ENCODE data around the gene RAPGEF4. TPM values are rescaled to one million over a fixed set of nuclear protein-coding genes. Genes with fewer than 3 reads are reported as not detected.
A peak's percentile ranks its signal among the peaks of the same experiment; 100 is the strongest.

Gene RAPGEF4
- total RNA-seq, 2 donors from 2014 or later: 1.4 to 2.2 TPM

GRCh38 chr2:173050684-173051083 lies 315.0 kb downstream of the RAPGEF4 start:
- Mint-ChIP-seq H3K27me3 (peaks cover 17% of the 10 kb centered on the region), H3K4me1 (peaks cover 11% of the 10 kb centered on the region), H3K4me3 (no peak overlapping the region), H3K36me3 (ENCODE audit: low read depth) (no peaks in the 10 kb centered on the region), H3K9me3 (no peaks in the 10 kb centered on the region), H3K27ac (no peak overlapping the region)
- no peak for ATAC-seq (replicated peaks)

DNA sequence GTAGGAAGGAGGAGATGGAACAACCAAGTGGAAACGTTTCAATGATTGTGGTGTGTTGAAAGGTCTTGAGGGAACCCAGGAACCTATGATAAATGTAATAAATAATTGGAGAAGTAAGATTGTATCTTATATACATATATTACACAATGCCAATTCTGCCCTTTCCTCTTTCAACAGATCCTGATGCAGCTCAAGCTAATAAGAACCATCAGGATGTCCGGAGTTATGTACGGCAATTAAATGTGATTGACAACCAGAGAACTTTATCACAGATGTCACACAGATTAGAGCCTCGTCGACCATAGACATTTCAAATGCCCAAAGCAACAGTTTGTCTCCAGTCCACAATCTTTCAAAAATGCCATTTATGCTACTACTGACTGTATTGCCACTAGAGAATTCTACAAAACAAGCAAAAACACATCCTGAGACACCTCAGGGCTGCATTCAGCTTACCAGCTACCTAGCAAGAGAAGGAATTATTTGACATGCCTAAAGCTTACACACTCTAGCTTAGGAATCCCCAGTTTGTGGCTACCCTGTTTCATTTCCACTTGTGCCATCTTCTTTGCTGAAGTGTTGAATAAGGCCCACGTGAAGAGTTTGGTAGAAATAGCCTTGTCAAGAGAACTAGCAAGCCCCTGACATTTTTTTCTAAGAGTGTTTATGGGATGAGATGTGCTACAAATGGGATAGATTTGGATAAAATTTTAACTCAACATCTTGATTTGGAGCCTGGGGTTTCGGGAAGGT lies 316.0 kb downstream of the RAPGEF4 start:
- H3K36me3 Mint-ChIP-seq (ENCODE audit: low read depth): no peaks in the 10 kb centered on the region
- no peaks in the 10 kb centered on the region for H3K9me3 Mint-ChIP-seq
- ATAC-seq (replicated peaks): no peak
- H3K4me1 Mint-ChIP-seq: peaks cover 11% of the 10 kb centered on the region
- H3K27ac Mint-ChIP-seq: no peak overlapping the region
- H3K27me3 Mint-ChIP-seq: peaks cover 13% of the 10 kb centered on the region
- no peak overlapping the region for H3K4me3 Mint-ChIP-seq

- ATAC-seq (replicated peaks): no peak
- Mint-ChIP-seq H3K4me3 (no peak overlapping the region), H3K9me3 (no peaks in the 10 kb centered on the region), H3K27me3 (peaks cover 15% of the 10 kb centered on the region), H3K36me3 (ENCODE audit: low read depth) (no peaks in the 10 kb centered on the region), H3K27ac (no peak overlapping the region), H3K4me1 (peaks cover 11% of the 10 kb centered on the region)
Measured at GRCh38 chr2:173053043-173053699, 317.5 kb downstream of the RAPGEF4 start.

DNA sequence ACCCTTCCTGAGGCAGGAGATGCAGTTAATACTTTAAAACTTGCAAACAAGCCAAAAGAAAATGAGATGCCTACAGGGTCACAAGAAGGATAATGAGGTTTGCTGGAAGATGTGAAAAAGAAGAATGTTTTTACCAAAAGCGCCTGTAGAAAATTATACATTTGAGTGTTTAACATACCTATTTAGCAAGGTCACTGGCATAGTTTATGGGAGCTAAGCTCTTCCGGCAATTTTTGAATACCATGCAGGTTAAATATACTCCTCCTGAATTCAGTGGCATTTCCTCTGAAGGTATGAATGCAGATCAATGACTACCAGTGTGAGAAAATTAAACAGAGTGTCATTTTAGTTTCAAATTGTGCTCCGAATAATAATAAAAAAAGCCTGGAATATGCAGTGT lies 318.8 kb downstream of the RAPGEF4 start:
- Mint-ChIP-seq H3K27ac (no peak overlapping the region), H3K36me3 (ENCODE audit: low read depth) (no peaks in the 10 kb centered on the region), H3K27me3 (peaks cover 15% of the 10 kb centered on the region), H3K4me3 (no peak overlapping the region), H3K9me3 (no peaks in the 10 kb centered on the region), H3K4me1 (peaks cover under 1% of the 10 kb centered on the region)
- no peak for ATAC-seq (replicated peaks)

DNA sequence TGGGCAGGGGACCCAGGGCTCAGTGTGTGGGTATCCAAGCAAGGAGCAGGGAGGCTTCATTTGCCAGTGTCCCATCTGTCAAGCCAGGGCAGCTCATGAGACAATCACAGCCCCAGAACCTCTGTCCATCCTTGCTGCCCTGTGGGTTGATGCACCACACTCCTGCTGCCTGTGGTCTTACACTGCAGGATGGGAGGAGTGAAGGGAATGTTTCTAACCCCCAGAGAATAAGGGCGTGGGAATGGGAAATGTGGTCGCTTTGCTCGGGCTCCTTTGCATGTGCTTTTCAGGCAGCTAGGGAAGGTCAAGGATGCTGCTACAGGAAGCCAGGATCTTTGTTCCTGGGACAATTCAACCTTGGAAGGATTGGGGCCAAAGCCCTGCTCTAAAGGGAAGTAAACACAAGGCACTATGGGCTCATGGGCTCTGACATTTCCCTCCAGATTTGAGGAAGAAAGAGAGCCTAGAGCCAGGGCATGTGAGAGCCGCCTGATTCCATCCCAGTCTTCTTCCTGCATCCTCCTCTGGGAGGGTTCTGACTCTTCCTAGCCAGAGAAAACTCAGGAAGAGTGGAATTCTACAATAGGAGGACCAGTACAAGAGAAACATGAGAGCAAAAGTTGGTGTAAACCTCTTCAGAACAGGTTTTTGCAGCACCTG lies 321.2 kb downstream of the RAPGEF4 start:
- Mint-ChIP-seq H3K9me3 (no peaks in the 10 kb centered on the region), H3K4me3 (no peak overlapping the region), H3K36me3 (ENCODE audit: low read depth) (no peaks in the 10 kb centered on the region), H3K27me3 (peaks cover 12% of the 10 kb centered on the region), H3K27ac (no peak overlapping the region), H3K4me1 (no peaks in the 10 kb centered on the region)
- no peak for ATAC-seq (replicated peaks)

DNA sequence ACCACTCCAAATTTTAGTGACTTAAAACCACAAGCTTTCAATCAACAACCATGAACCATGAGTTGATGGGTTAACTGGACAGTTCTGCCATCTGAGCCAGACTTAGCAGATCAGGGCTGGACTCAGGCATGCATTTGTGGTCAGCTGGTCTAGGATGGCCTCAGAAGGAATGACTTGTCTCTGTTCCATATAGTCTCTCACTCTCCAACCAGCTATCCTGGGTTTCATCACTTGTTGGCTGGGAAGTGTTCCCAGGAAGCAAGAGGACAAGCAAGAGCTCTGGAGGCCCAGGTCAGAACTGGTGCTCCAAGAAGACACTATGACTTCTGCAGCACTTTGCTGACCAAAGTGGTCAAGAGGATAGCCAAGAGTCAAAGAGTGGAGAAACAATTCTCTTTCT lies 322.5 kb downstream of the RAPGEF4 start:
- Mint-ChIP-seq H3K4me3 (no peak overlapping the region), H3K4me1 (no peaks in the 10 kb centered on the region), H3K27me3 (peaks cover 9% of the 10 kb centered on the region), H3K27ac (no peak overlapping the region), H3K36me3 (ENCODE audit: low read depth) (no peaks in the 10 kb centered on the region), H3K9me3 (no peaks in the 10 kb centered on the region)
- ATAC-seq (replicated peaks): no peak

GRCh38 chr2:173058673-173059072 lies 323.0 kb downstream of the RAPGEF4 start:
- no peak for ATAC-seq (replicated peaks)
- Mint-ChIP-seq H3K9me3 (no peaks in the 10 kb centered on the region), H3K4me3 (no peak overlapping the region), H3K27ac (no peak overlapping the region), H3K4me1 (no peaks in the 10 kb centered on the region), H3K36me3 (ENCODE audit: low read depth) (no peaks in the 10 kb centered on the region), H3K27me3 (peaks cover 4% of the 10 kb centered on the region)

GRCh38 chr2:173059292-173059691 lies 323.6 kb downstream of the RAPGEF4 start:
- ATAC-seq (replicated peaks): no peak
- H3K36me3 Mint-ChIP-seq (ENCODE audit: low read depth): no peaks in the 10 kb centered on the region
- H3K27ac Mint-ChIP-seq: no peak overlapping the region
- no peaks in the 10 kb centered on the region for H3K9me3 Mint-ChIP-seq
- no peak overlapping the region for H3K4me3 Mint-ChIP-seq
- peaks cover 9% of the 10 kb centered on the region for H3K27me3 Mint-ChIP-seq
- H3K4me1 Mint-ChIP-seq: no peaks in the 10 kb centered on the region

DNA sequence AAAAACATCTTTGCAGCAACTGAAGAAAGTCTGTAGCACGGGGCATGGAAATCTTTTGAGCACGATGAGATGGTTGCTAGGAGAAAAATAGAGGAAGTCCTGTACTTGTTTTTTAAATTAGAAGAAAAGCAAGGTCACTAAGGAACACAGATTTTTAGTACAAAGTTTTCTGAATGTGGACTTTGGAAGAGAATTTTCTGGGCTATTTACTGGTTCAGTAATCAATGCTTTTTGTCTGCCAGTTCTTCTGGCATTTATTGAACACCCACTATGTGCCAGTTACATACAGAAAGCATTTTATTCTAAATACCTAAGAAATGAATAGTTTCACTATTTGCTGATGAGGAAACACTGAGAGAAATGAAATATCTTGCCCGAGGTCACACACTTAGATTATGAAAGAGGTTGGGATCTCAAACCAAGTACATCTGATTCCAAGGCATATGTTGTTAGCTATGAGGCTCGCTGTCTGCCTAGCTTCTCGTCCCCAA lies 324.4 kb downstream of the RAPGEF4 start:
- Mint-ChIP-seq H3K4me1 (no peaks in the 10 kb centered on the region), H3K27ac (no peak overlapping the region), H3K27me3 (peaks cover 9% of the 10 kb centered on the region), H3K36me3 (ENCODE audit: low read depth) (no peaks in the 10 kb centered on the region), H3K4me3 (no peak overlapping the region), H3K9me3 (no peaks in the 10 kb centered on the region)
- no peak for ATAC-seq (replicated peaks)

GRCh38 chr2:173062801-173063200 lies 327.2 kb downstream of the RAPGEF4 start:
- Mint-ChIP-seq H3K27me3 (peaks cover 9% of the 10 kb centered on the region), H3K4me1 (no peaks in the 10 kb centered on the region), H3K36me3 (ENCODE audit: low read depth) (no peaks in the 10 kb centered on the region), H3K9me3 (no peaks in the 10 kb centered on the region), H3K4me3 (no peak overlapping the region), H3K27ac (no peak overlapping the region)
- ATAC-seq (replicated peaks): no peak

DNA sequence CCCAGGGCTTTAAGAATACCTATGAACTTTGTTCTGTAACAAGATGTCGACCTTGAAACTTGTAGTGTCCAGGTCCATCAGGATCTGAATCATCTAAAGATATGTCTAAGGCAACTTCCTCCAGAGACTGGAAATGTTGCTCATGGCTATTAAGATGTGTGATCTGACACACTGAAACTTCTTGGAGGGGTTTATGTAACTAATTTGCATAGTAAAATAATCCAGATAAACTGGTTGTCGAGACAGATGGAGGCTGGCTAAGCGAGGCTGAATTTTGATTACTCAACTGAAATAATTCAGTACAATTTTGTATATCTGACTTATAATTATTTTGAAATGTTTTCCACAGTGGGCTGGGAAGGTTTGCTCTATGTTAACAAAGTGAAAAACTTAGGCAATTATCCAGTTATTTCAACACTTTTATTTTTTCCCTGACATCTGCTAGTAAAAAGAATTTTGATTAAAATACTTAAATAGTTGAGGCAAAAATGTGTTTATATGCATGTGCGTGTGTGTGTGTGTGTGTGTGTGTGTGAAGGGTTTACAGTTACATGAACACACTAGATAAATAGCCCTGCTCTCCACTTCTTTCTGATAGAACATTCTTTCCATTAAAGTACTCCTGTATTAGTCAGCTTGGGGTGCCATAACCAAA lies 328.6 kb downstream of the RAPGEF4 start:
- Mint-ChIP-seq H3K27ac (no peak overlapping the region), H3K36me3 (ENCODE audit: low read depth) (no peaks in the 10 kb centered on the region), H3K27me3 (peaks cover 12% of the 10 kb centered on the region), H3K9me3 (no peaks in the 10 kb centered on the region), H3K4me3 (no peak overlapping the region), H3K4me1 (no peaks in the 10 kb centered on the region)
- ATAC-seq (replicated peaks): no peak

GRCh38 chr2:173066887-173067676 lies 331.4 kb downstream of the RAPGEF4 start:
- H3K27me3 Mint-ChIP-seq: peaks cover 25% of the 10 kb centered on the region
- H3K36me3 Mint-ChIP-seq (ENCODE audit: low read depth): no peaks in the 10 kb centered on the region
- no peaks in the 10 kb centered on the region for H3K4me1 Mint-ChIP-seq
- H3K4me3 Mint-ChIP-seq: no peak overlapping the region
- no peak overlapping the region for H3K27ac Mint-ChIP-seq
- no peaks in the 10 kb centered on the region for H3K9me3 Mint-ChIP-seq
- no peak for ATAC-seq (replicated peaks)

- peak overlapping the region; percentile 72 for H3K4me3 Mint-ChIP-seq
- peaks cover 30% of the 10 kb centered on the region for H3K27me3 Mint-ChIP-seq
- no peaks in the 10 kb centered on the region for H3K9me3 Mint-ChIP-seq
- ATAC-seq (replicated peaks): no peak
- H3K27ac Mint-ChIP-seq: peak overlapping the region; percentile 74
- H3K4me1 Mint-ChIP-seq: peaks cover 7% of the 10 kb centered on the region
- peaks cover 6% of the 10 kb centered on the region for H3K36me3 Mint-ChIP-seq (ENCODE audit: low read depth)
Measured at GRCh38 chr2:173075056-173075780, 339.6 kb downstream of the RAPGEF4 start.
